ENCODE data around the gene TMEM229A.
"Not testable (repeated sequence)": the region's sequence is repeated elsewhere in the genome, so short reads cannot be mapped to it uniquely, and the experiment has no call there.

The TMEM229A gene

GRCh38 chr7:124032369-124033094 is at the start of gene TMEM229A:
TSS of gene TMEM229A (minus strand) at chr7:124033067. CDS start at chr7:124033003, 64 bp downstream.
- H3K27me3 ChIP-seq (replicated peaks; ENCODE audit: control insufficient read depth, insufficient read depth, low read length) = peaks cover 31% of the 10 kb centered on the region
- peaks cover 3% of the 10 kb centered on the region for H3K4me1 ChIP-seq (ENCODE audit: control insufficient read depth, insufficient read depth, low read length)
- no peaks in the 10 kb centered on the region for H3K36me3 ChIP-seq (ENCODE audit: control insufficient read depth, insufficient read depth, low read length, severe bottlenecking)
- H3K9me3 ChIP-seq (ENCODE audit: control insufficient read depth, low read length) = no peaks in the 10 kb centered on the region
- peak; percentile 52 for DNase-seq (ENCODE audit: low read depth)
- H3K9ac ChIP-seq (ENCODE audit: low read length) = no peak within 1 kb of the TSS
- H3K4me3 ChIP-seq (ENCODE audit: low read length) = peak within 1 kb of the TSS; percentile 59

- not testable (repeated sequence) for H3K9me3 ChIP-seq (ENCODE audit: control insufficient read depth, low read length); H3K4me3 ChIP-seq (ENCODE audit: low read length); H3K36me3 ChIP-seq (ENCODE audit: control insufficient read depth, insufficient read depth, low read length, severe bottlenecking); H3K27me3 ChIP-seq (replicated peaks; ENCODE audit: control insufficient read depth, insufficient read depth, low read length); H3K9ac ChIP-seq (ENCODE audit: low read length); H3K4me1 ChIP-seq (ENCODE audit: control insufficient read depth, insufficient read depth, low read length); DNase-seq (ENCODE audit: low read depth)
Measured at GRCh38 chr7:124082234-124082633, 49.4 kb upstream of the TMEM229A start.

- DNase-seq (ENCODE audit: low read depth) = no peak
- Histone ChIP-seq H3K4me3 (ENCODE audit: low read length) (no peak overlapping the region), H3K27me3 (replicated peaks; ENCODE audit: control insufficient read depth, insufficient read depth, low read length) (no peaks in the 10 kb centered on the region), H3K9ac (ENCODE audit: low read length) (no peak overlapping the region), H3K4me1 (ENCODE audit: control insufficient read depth, insufficient read depth, low read length) (no peaks in the 10 kb centered on the region), H3K36me3 (ENCODE audit: control insufficient read depth, insufficient read depth, low read length, severe bottlenecking) (no peaks in the 10 kb centered on the region), H3K9me3 (ENCODE audit: control insufficient read depth, low read length) (no peaks in the 10 kb centered on the region)
Measured at GRCh38 chr7:124077546-124077945, 44.7 kb upstream of the TMEM229A start.

GRCh38 chr7:124076841-124077240 is 44.0 kb upstream of the TMEM229A start:
- Histone ChIP-seq H3K4me3 (ENCODE audit: low read length) (no peak overlapping the region), H3K27me3 (replicated peaks; ENCODE audit: control insufficient read depth, insufficient read depth, low read length) (no peaks in the 10 kb centered on the region), H3K36me3 (ENCODE audit: control insufficient read depth, insufficient read depth, low read length, severe bottlenecking) (no peaks in the 10 kb centered on the region), H3K9ac (ENCODE audit: low read length) (no peak overlapping the region), H3K9me3 (ENCODE audit: control insufficient read depth, low read length) (no peaks in the 10 kb centered on the region), H3K4me1 (ENCODE audit: control insufficient read depth, insufficient read depth, low read length) (no peaks in the 10 kb centered on the region)
- DNase-seq (ENCODE audit: low read depth) = no peak

- H3K4me3 ChIP-seq (ENCODE audit: low read length) = no peak overlapping the region
- H3K27me3 ChIP-seq (replicated peaks; ENCODE audit: control insufficient read depth, insufficient read depth, low read length) = no peaks in the 10 kb centered on the region
- H3K36me3 ChIP-seq (ENCODE audit: control insufficient read depth, insufficient read depth, low read length, severe bottlenecking) = no peaks in the 10 kb centered on the region
- H3K4me1 ChIP-seq (ENCODE audit: control insufficient read depth, insufficient read depth, low read length) = no peaks in the 10 kb centered on the region
- no peak for DNase-seq (ENCODE audit: low read depth)
- no peaks in the 10 kb centered on the region for H3K9me3 ChIP-seq (ENCODE audit: control insufficient read depth, low read length)
- no peak overlapping the region for H3K9ac ChIP-seq (ENCODE audit: low read length)
Measured at GRCh38 chr7:124074007-124074406, 41.1 kb upstream of the TMEM229A start.

- Histone ChIP-seq H3K4me1 (ENCODE audit: control insufficient read depth, insufficient read depth, low read length) (no peaks in the 10 kb centered on the region), H3K36me3 (ENCODE audit: control insufficient read depth, insufficient read depth, low read length, severe bottlenecking) (no peaks in the 10 kb centered on the region), H3K27me3 (replicated peaks; ENCODE audit: control insufficient read depth, insufficient read depth, low read length) (no peaks in the 10 kb centered on the region), H3K4me3 (ENCODE audit: low read length) (no peak overlapping the region), H3K9me3 (ENCODE audit: control insufficient read depth, low read length) (no peaks in the 10 kb centered on the region), H3K9ac (ENCODE audit: low read length) (no peak overlapping the region)
- no peak for DNase-seq (ENCODE audit: low read depth)
Measured at GRCh38 chr7:124073310-124073645, 40.4 kb upstream of the TMEM229A start.

- no peaks in the 10 kb centered on the region for H3K9me3 ChIP-seq (ENCODE audit: control insufficient read depth, low read length)
- H3K9ac ChIP-seq (ENCODE audit: low read length) = no peak overlapping the region
- DNase-seq (ENCODE audit: low read depth) = peak; percentile 65
- no peaks in the 10 kb centered on the region for H3K27me3 ChIP-seq (replicated peaks; ENCODE audit: control insufficient read depth, insufficient read depth, low read length)
- no peaks in the 10 kb centered on the region for H3K36me3 ChIP-seq (ENCODE audit: control insufficient read depth, insufficient read depth, low read length, severe bottlenecking)
- no peak overlapping the region for H3K4me3 ChIP-seq (ENCODE audit: low read length)
- H3K4me1 ChIP-seq (ENCODE audit: control insufficient read depth, insufficient read depth, low read length) = no peaks in the 10 kb centered on the region
Measured at GRCh38 chr7:124072603-124073309, 39.9 kb upstream of the TMEM229A start.

GRCh38 chr7:124071843-124072242 is 39.0 kb upstream of the TMEM229A start:
- H3K36me3 ChIP-seq (ENCODE audit: control insufficient read depth, insufficient read depth, low read length, severe bottlenecking) = no peaks in the 10 kb centered on the region
- H3K9me3 ChIP-seq (ENCODE audit: control insufficient read depth, low read length) = no peaks in the 10 kb centered on the region
- no peak overlapping the region for H3K4me3 ChIP-seq (ENCODE audit: low read length)
- no peak for DNase-seq (ENCODE audit: low read depth)
- H3K9ac ChIP-seq (ENCODE audit: low read length) = no peak overlapping the region
- no peaks in the 10 kb centered on the region for H3K27me3 ChIP-seq (replicated peaks; ENCODE audit: control insufficient read depth, insufficient read depth, low read length)
- H3K4me1 ChIP-seq (ENCODE audit: control insufficient read depth, insufficient read depth, low read length) = no peaks in the 10 kb centered on the region

- Histone ChIP-seq H3K36me3 (ENCODE audit: control insufficient read depth, insufficient read depth, low read length, severe bottlenecking) (no peaks in the 10 kb centered on the region), H3K4me3 (ENCODE audit: low read length) (no peak overlapping the region)
Measured at GRCh38 chr7:124062171-124062570, 29.3 kb upstream of the TMEM229A start.

GRCh38 chr7:124060528-124060927 is 27.7 kb upstream of the TMEM229A start:
- H3K9ac ChIP-seq (ENCODE audit: low read length) = no peak overlapping the region
- H3K4me1 ChIP-seq (ENCODE audit: control insufficient read depth, insufficient read depth, low read length) = no peaks in the 10 kb centered on the region
- H3K27me3 ChIP-seq (replicated peaks; ENCODE audit: control insufficient read depth, insufficient read depth, low read length) = no peaks in the 10 kb centered on the region
- no peaks in the 10 kb centered on the region for H3K9me3 ChIP-seq (ENCODE audit: control insufficient read depth, low read length)
- DNase-seq (ENCODE audit: low read depth) = no peak
- no peaks in the 10 kb centered on the region for H3K36me3 ChIP-seq (ENCODE audit: control insufficient read depth, insufficient read depth, low read length, severe bottlenecking)
- H3K4me3 ChIP-seq (ENCODE audit: low read length) = no peak overlapping the region

More at GRCh38 chr7:124062171-124062570, 29.3 kb upstream of the TMEM229A start:
- Histone ChIP-seq H3K9ac (ENCODE audit: low read length) (no peak overlapping the region), H3K27me3 (replicated peaks; ENCODE audit: control insufficient read depth, insufficient read depth, low read length) (no peaks in the 10 kb centered on the region), H3K9me3 (ENCODE audit: control insufficient read depth, low read length) (no peaks in the 10 kb centered on the region), H3K4me1 (ENCODE audit: control insufficient read depth, insufficient read depth, low read length) (no peaks in the 10 kb centered on the region)
- DNase-seq (ENCODE audit: low read depth) = no peak

GRCh38 chr7:124059375-124059774 is 26.5 kb upstream of the TMEM229A start:
- DNase-seq (ENCODE audit: low read depth) = no peak
- H3K9me3 ChIP-seq (ENCODE audit: control insufficient read depth, low read length) = no peaks in the 10 kb centered on the region
- no peak overlapping the region for H3K9ac ChIP-seq (ENCODE audit: low read length)
- H3K27me3 ChIP-seq (replicated peaks; ENCODE audit: control insufficient read depth, insufficient read depth, low read length) = no peaks in the 10 kb centered on the region
- no peaks in the 10 kb centered on the region for H3K36me3 ChIP-seq (ENCODE audit: control insufficient read depth, insufficient read depth, low read length, severe bottlenecking)
- H3K4me1 ChIP-seq (ENCODE audit: control insufficient read depth, insufficient read depth, low read length) = no peaks in the 10 kb centered on the region
- no peak overlapping the region for H3K4me3 ChIP-seq (ENCODE audit: low read length)

Measured in adipocyte (in vitro differentiated cells).